Measurements from ENCODE around the gene USP12. TPM values are rescaled to one million over a fixed set of nuclear protein-coding genes. Genes with fewer than 3 reads are reported as not detected.

Gene USP12
- total RNA-seq, 2 experiments from 2014 or later = 9.9 to 27.6 TPM

- Histone ChIP-seq H3K4me1 (ENCODE audit: insufficient read depth, low read length, poor library complexity, severe bottlenecking) (no peaks in the 10 kb centered on the region), H3K4me2 (ENCODE audit: low read length) (no peak overlapping the region), H3K9me2 (ENCODE audit: insufficient read depth, low read length) (no peaks in the 10 kb centered on the region), H3K4me3 (ENCODE audit: low read depth, low read length, poor library complexity, severe bottlenecking) (no peak overlapping the region), H3K36me3 (ENCODE audit: insufficient read depth, low read length) (no peaks in the 10 kb centered on the region), H3K27ac (ENCODE audit: low read depth, low read length, poor library complexity, severe bottlenecking) (no peak overlapping the region), H3K79me2 (ENCODE audit: insufficient read depth, low read depth, low read length) (no peaks in the 10 kb centered on the region), H3K9me3 (ENCODE audit: low read length) (no peaks in the 10 kb centered on the region), H2AFZ (ENCODE audit: low read length) (no peak overlapping the region), H4K20me1 (ENCODE audit: insufficient read depth, low read length) (no peaks in the 10 kb centered on the region)
- TF ChIP-seq, protein P1, sequence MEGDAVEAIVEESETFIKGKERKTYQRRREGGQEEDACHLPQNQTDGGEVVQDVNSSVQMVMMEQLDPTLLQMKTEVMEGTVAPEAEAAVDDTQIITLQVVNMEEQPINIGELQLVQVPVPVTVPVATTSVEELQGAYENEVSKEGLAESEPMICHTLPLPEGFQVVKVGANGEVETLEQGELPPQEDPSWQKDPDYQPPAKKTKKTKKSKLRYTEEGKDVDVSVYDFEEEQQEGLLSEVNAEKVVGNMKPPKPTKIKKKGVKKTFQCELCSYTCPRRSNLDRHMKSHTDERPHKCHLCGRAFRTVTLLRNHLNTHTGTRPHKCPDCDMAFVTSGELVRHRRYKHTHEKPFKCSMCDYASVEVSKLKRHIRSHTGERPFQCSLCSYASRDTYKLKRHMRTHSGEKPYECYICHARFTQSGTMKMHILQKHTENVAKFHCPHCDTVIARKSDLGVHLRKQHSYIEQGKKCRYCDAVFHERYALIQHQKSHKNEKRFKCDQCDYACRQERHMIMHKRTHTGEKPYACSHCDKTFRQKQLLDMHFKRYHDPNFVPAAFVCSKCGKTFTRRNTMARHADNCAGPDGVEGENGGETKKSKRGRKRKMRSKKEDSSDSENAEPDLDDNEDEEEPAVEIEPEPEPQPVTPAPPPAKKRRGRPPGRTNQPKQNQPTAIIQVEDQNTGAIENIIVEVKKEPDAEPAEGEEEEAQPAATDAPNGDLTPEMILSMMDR (conservative IDR thresholded peaks at IDR 0.05; ENCODE audit: low read length) = no peak
- no peak for TF ChIP-seq EZH2phosphoT487 (IDR thresholded peaks at IDR 0.05; ENCODE audit: borderline replicate concordance, low read depth, low read length)
- BruUV-seq (replicated peaks) = no TSS peak
- POLR2A ChIA-PET = no interaction called here
- CTCF ChIA-PET (ENCODE audit: unreplicated experiment) = no interaction called here
- DNase-seq (ENCODE audit: low spot score) = no peak
- intact Hi-C loops (cut with micrococcal nuclease; ENCODE audit: unreplicated experiment) = no loop called here
Measured at GRCh38 chr13:27039171-27039701, 132.4 kb downstream of the USP12 start.

- no peaks in the 10 kb centered on the region for H4K20me1 ChIP-seq (ENCODE audit: insufficient read depth, low read length)
- H3K9me3 ChIP-seq (ENCODE audit: low read length) = no peaks in the 10 kb centered on the region
- H3K27ac ChIP-seq (ENCODE audit: low read depth, low read length, poor library complexity, severe bottlenecking) = no peak overlapping the region
- CTCF ChIA-PET (ENCODE audit: unreplicated experiment) = no interaction called here
- no peak for DNase-seq (ENCODE audit: low spot score)
- no peak overlapping the region for H3K4me2 ChIP-seq (ENCODE audit: low read length)
- intact Hi-C loops (cut with micrococcal nuclease; ENCODE audit: unreplicated experiment) = no loop called here
- no peaks in the 10 kb centered on the region for H3K79me2 ChIP-seq (ENCODE audit: insufficient read depth, low read depth, low read length)
- H3K9me2 ChIP-seq (ENCODE audit: insufficient read depth, low read length) = no peaks in the 10 kb centered on the region
- no peak overlapping the region for H2AFZ ChIP-seq (ENCODE audit: low read length)
- POLR2A ChIA-PET = interaction anchor here (0.6 kb wide), 1 partner anchor 215 kb away, joined by 4 read pairs; no protein-coding TSS in a partner anchor
- H3K4me1 ChIP-seq (ENCODE audit: insufficient read depth, low read length, poor library complexity, severe bottlenecking) = no peaks in the 10 kb centered on the region
- BruUV-seq (replicated peaks) = no TSS peak
- TF ChIP-seq EZH2phosphoT487 (IDR thresholded peaks at IDR 0.05; ENCODE audit: borderline replicate concordance, low read depth, low read length) = no peak
- TF ChIP-seq, protein P1 (conservative IDR thresholded peaks at IDR 0.05; ENCODE audit: low read length) = no peak
- no peak overlapping the region for H3K4me3 ChIP-seq (ENCODE audit: low read depth, low read length, poor library complexity, severe bottlenecking)
- no peaks in the 10 kb centered on the region for H3K36me3 ChIP-seq (ENCODE audit: insufficient read depth, low read length)
Measured at GRCh38 chr13:27038323-27038722, 133.3 kb downstream of the USP12 start.

- POLR2A ChIA-PET = no interaction called here
Measured at GRCh38 chr13:27037571-27037970, 134.0 kb downstream of the USP12 start.

More at GRCh38 chr13:27037571-27037970, 134.0 kb downstream of the USP12 start:
- H4K20me1 ChIP-seq (ENCODE audit: insufficient read depth, low read length) = no peaks in the 10 kb centered on the region
- no peak overlapping the region for H3K4me3 ChIP-seq (ENCODE audit: low read depth, low read length, poor library complexity, severe bottlenecking)
- no TSS peak for BruUV-seq (replicated peaks)
- H3K36me3 ChIP-seq (ENCODE audit: insufficient read depth, low read length) = no peaks in the 10 kb centered on the region
- TF ChIP-seq, protein P1 (conservative IDR thresholded peaks at IDR 0.05; ENCODE audit: low read length) = no peak
- TF ChIP-seq EZH2phosphoT487 (IDR thresholded peaks at IDR 0.05; ENCODE audit: borderline replicate concordance, low read depth, low read length) = no peak
- intact Hi-C loops (cut with micrococcal nuclease; ENCODE audit: unreplicated experiment) = no loop called here
- CTCF ChIA-PET (ENCODE audit: unreplicated experiment) = no interaction called here
- H3K4me1 ChIP-seq (ENCODE audit: insufficient read depth, low read length, poor library complexity, severe bottlenecking) = no peaks in the 10 kb centered on the region
- H2AFZ ChIP-seq (ENCODE audit: low read length) = no peak overlapping the region
- H3K9me3 ChIP-seq (ENCODE audit: low read length) = no peaks in the 10 kb centered on the region
- no peaks in the 10 kb centered on the region for H3K79me2 ChIP-seq (ENCODE audit: insufficient read depth, low read depth, low read length)
- no peak for DNase-seq (ENCODE audit: low spot score)
- no peak overlapping the region for H3K27ac ChIP-seq (ENCODE audit: low read depth, low read length, poor library complexity, severe bottlenecking)
- no peak overlapping the region for H3K4me2 ChIP-seq (ENCODE audit: low read length)
- H3K9me2 ChIP-seq (ENCODE audit: insufficient read depth, low read length) = no peaks in the 10 kb centered on the region
